ENCODE data around the gene RAVER1.

RAVER1 gene

DNA sequence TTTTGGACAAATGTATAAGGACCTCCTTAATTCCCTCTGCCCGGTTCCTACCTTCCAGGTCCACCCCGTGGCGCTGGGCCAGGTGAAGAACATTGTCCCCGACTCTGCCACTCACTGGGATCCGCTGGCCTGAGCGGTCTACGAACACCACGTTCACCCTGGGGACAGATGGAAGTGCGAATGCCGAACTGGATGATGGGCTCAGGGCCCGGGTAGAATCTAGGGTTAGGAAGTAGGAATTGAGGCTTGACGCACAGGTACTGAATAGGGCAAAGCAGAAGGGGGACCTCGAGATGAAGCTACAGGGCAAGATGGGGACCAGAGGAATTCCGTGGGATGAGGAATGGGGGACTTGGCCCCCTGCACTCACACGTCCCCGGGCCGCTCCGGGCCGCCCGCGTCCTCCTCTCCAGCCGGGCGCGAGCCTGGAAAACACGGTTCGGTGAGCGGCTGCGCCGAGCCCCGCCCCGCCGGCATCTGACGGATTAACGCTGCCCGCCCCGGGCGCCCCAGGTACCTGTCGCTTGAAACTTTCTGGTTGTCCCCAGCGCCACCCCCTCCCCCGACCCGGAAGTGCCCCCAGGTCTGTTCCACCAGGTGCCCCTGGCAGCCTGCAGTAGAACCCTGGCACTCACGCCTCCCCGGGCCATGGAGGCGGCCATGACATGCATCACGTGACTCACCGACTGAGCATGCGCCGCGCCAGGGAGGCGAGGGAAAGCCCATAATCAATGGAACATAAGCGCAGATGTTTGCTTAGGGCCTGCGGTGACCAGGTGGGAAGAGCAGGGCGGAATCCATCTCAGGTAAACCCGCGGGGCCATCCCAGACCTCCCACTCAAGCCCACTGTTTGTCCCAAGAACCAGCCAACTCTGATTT is 17.8 kb downstream of the RAVER1 start, which contains the start of gene FDX2:
TSS of gene FDX2 (minus strand) at position 681 of the 880 bp plus-strand sequence. CDS start at position 662, 19 bp downstream.
- Histone ChIP-seq H3K9me2 (replicated peaks; ENCODE audit: low read depth, low read length) (no peaks in the 10 kb centered on the region), H4K20me1 (ENCODE audit: insufficient read depth, low read length, poor library complexity, severe bottlenecking) (no peaks in the 10 kb centered on the region), H3K27me3 (ENCODE audit: insufficient read depth, low read length, poor library complexity, severe bottlenecking) (no peaks in the 10 kb centered on the region), H3K9me3 (ENCODE audit: insufficient read depth, low read depth, low read length) (no peaks in the 10 kb centered on the region), H3K79me2 (ENCODE audit: insufficient read depth, low read length) (no peaks in the 10 kb centered on the region), H3K4me3 (ENCODE audit: low read length, poor library complexity, severe bottlenecking) (peak within 1 kb of the TSS; percentile 85), H3K4me2 (ENCODE audit: low read depth, low read length, poor library complexity, severe bottlenecking) (peak within 1 kb of the TSS; percentile 90), H3F3A (ENCODE audit: low read depth) (peaks cover 6% of the 10 kb centered on the region; the same call in 1 of the 2 replicates), H3K9ac (ENCODE audit: low read depth, low read length, poor library complexity, severe bottlenecking) (peak within 1 kb of the TSS; percentile 71), H3K4me1 (ENCODE audit: insufficient read depth, low read length, poor library complexity, severe bottlenecking) (peaks cover 5% of the 10 kb centered on the region), H3K36me3 (ENCODE audit: insufficient read depth, low read length) (peaks cover 38% of the 10 kb centered on the region; the same call in 1 of the 2 replicates), H2AFZ (ENCODE audit: low read length) (peak within 1 kb of the TSS; percentile 95)
- TF ChIP-seq, protein P1, sequence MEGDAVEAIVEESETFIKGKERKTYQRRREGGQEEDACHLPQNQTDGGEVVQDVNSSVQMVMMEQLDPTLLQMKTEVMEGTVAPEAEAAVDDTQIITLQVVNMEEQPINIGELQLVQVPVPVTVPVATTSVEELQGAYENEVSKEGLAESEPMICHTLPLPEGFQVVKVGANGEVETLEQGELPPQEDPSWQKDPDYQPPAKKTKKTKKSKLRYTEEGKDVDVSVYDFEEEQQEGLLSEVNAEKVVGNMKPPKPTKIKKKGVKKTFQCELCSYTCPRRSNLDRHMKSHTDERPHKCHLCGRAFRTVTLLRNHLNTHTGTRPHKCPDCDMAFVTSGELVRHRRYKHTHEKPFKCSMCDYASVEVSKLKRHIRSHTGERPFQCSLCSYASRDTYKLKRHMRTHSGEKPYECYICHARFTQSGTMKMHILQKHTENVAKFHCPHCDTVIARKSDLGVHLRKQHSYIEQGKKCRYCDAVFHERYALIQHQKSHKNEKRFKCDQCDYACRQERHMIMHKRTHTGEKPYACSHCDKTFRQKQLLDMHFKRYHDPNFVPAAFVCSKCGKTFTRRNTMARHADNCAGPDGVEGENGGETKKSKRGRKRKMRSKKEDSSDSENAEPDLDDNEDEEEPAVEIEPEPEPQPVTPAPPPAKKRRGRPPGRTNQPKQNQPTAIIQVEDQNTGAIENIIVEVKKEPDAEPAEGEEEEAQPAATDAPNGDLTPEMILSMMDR (conservative IDR thresholded peaks at IDR 0.05; ENCODE audit: low read length), result no peak
- TF ChIP-seq EZH2phosphoT487 (IDR thresholded peaks at IDR 0.05; ENCODE audit: borderline replicate concordance), result no peak

DNA sequence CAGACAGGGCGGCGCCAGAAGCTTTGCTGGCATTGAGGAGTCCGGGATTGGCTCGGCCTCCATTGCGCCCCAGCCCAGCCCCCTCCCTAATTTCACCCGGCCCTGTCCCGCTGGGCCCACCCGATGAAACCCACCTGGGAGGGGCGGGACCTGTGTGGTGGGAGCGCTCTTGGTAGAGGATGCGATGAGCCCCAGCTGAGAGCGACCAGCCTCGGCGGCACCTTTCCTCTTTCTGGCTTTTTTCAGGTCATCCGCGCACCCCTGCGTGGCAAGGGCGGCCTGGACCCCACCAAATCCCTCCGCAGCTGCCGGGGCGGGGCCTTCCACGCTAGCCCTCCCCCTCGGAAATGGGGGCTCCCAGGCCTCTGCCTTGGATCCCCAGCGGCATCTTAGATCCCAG is 23.9 kb downstream of the RAVER1 start, which contains the start of gene ZGLP1:
TSS of gene ZGLP1 (minus strand) at position 393 of the 400 bp plus-strand sequence.
- no peaks in the 10 kb centered on the region for H3K36me3 ChIP-seq (ENCODE audit: insufficient read depth, low read length)
- no peaks in the 10 kb centered on the region for H3K9me2 ChIP-seq (replicated peaks; ENCODE audit: low read depth, low read length)
- H3K9ac ChIP-seq (ENCODE audit: low read depth, low read length, poor library complexity, severe bottlenecking), result no peak within 1 kb of the TSS
- H3K4me3 ChIP-seq (ENCODE audit: low read length, poor library complexity, severe bottlenecking), result no peak within 1 kb of the TSS
- H3F3A ChIP-seq (ENCODE audit: low read depth), result no peaks in the 10 kb centered on the region
- no peaks in the 10 kb centered on the region for H3K9me3 ChIP-seq (ENCODE audit: insufficient read depth, low read depth, low read length)
- H3K4me1 ChIP-seq (ENCODE audit: insufficient read depth, low read length, poor library complexity, severe bottlenecking), result no peaks in the 10 kb centered on the region
- H3K4me2 ChIP-seq (ENCODE audit: low read depth, low read length, poor library complexity, severe bottlenecking), result no peak within 1 kb of the TSS
- TF ChIP-seq, protein P1 (conservative IDR thresholded peaks at IDR 0.05; ENCODE audit: low read length), result no peak
- no peak for TF ChIP-seq EZH2phosphoT487 (IDR thresholded peaks at IDR 0.05; ENCODE audit: borderline replicate concordance)
- no peaks in the 10 kb centered on the region for H3K79me2 ChIP-seq (ENCODE audit: insufficient read depth, low read length)
- H4K20me1 ChIP-seq (ENCODE audit: insufficient read depth, low read length, poor library complexity, severe bottlenecking), result no peaks in the 10 kb centered on the region
- H2AFZ ChIP-seq (ENCODE audit: low read length), result no peak within 1 kb of the TSS
- no peaks in the 10 kb centered on the region for H3K27me3 ChIP-seq (ENCODE audit: insufficient read depth, low read length, poor library complexity, severe bottlenecking)

DNA sequence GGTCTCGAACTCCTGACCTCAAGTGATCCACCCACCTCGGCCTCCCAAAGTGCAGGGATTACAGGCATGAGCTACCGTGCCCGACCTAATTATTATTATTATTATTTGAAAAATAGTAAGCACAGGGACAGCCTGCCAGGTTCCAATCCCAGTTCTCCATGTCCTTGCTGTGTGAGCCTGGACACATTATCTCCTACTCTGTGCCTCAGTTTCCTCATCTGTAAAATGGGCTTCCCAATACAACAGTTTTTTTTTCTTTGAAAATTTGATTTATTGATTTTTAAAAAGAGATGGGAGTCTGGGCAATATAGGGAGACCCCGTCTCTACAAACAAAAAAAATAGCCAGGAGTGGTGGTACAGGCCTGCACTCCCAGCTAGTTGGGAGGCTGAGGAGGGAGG is 27.0 kb downstream of the RAVER1 start:
- Histone ChIP-seq H2AFZ (ENCODE audit: low read length) (no peak overlapping the region), H3K36me3 (ENCODE audit: insufficient read depth, low read length) (no peaks in the 10 kb centered on the region), H3K9me2 (replicated peaks; ENCODE audit: low read depth, low read length) (no peaks in the 10 kb centered on the region), H4K20me1 (ENCODE audit: insufficient read depth, low read length, poor library complexity, severe bottlenecking) (no peaks in the 10 kb centered on the region), H3K9ac (ENCODE audit: low read depth, low read length, poor library complexity, severe bottlenecking) (no peak overlapping the region), H3K4me3 (ENCODE audit: low read length, poor library complexity, severe bottlenecking) (no peak overlapping the region), H3K9me3 (ENCODE audit: insufficient read depth, low read depth, low read length) (no peaks in the 10 kb centered on the region), H3K27me3 (ENCODE audit: insufficient read depth, low read length, poor library complexity, severe bottlenecking) (no peaks in the 10 kb centered on the region), H3K4me2 (ENCODE audit: low read depth, low read length, poor library complexity, severe bottlenecking) (no peak overlapping the region), H3K4me1 (ENCODE audit: insufficient read depth, low read length, poor library complexity, severe bottlenecking) (no peaks in the 10 kb centered on the region), H3F3A (ENCODE audit: low read depth) (no peaks in the 10 kb centered on the region), H3K79me2 (ENCODE audit: insufficient read depth, low read length) (no peaks in the 10 kb centered on the region)
- TF ChIP-seq, protein P1 (conservative IDR thresholded peaks at IDR 0.05; ENCODE audit: low read length), result no peak
- TF ChIP-seq EZH2phosphoT487 (IDR thresholded peaks at IDR 0.05; ENCODE audit: borderline replicate concordance), result no peak

Measured in Loucy (cell line).